GM23338 (cell line): Measurements from ENCODE around the gene GTF2E1. TPM values are rescaled to one million over a fixed set of nuclear protein-coding genes. Genes with fewer than 3 reads are reported as not detected.

Source experiments
- ATAC-seq: fragments of 200-7000 bp; cut with Tn5 transposase; 3 replicates; pipeline ENCODE4 v1.9.1; 2020
- DNase-seq: peaks from one replicate; pipeline ENCODE4 v3.0.0-alpha.2; 2015; ENCODE audit warnings: low spot score
- H2AFZ ChIP-seq: fragments of 200-600 bp; sonication (generic); 2 replicates; pipeline ENCODE4 v1.8.0; 2016; ENCODE audit warnings: antibody characterized with exemption, mild to moderate bottlenecking, moderate library complexity
- H3F3A ChIP-seq: fragments of 200-600 bp; sonication (generic); replicated peaks from 2 replicates; pipeline ENCODE4 v1.8.0; 2017; ENCODE audit warnings: antibody characterized with exemption, mixed run types, low read depth
- H3K27ac ChIP-seq: fragments of 200-600 bp; sonication (generic); 2 replicates; pipeline ENCODE4 v1.6.1; 2016; ENCODE audit warnings: low read depth
- H3K27me3 ChIP-seq: fragments of 200-600 bp; sonication (generic); 2 replicates; pipeline ENCODE4 v1.8.0; 2016; ENCODE audit warnings: mild to moderate bottlenecking, mixed run types, moderate library complexity; ENCODE audit not compliant: insufficient read depth
- H3K36me3 ChIP-seq: fragments of 200-600 bp; sonication (generic); 2 replicates; pipeline ENCODE4 v1.8.0; 2016; ENCODE audit warnings: mild to moderate bottlenecking; ENCODE audit not compliant: insufficient read depth
- H3K4me1 ChIP-seq: fragments of 200-600 bp; sonication (generic); 2 replicates; pipeline ENCODE4 v1.8.0; 2016; ENCODE audit warnings: mild to moderate bottlenecking, moderate library complexity; ENCODE audit not compliant: insufficient read depth
- H3K4me2 ChIP-seq: fragments of 200-600 bp; sonication (generic); 2 replicates; pipeline ENCODE4 v1.7.1; 2017; ENCODE audit warnings: mixed run types
- H3K4me3 ChIP-seq: fragments of 200-600 bp; sonication (generic); 2 replicates; pipeline ENCODE4 v1.6.1; 2016; ENCODE audit warnings: mixed run types
- H3K79me2 ChIP-seq: fragments of 200-600 bp; sonication (generic); replicated peaks from 2 replicates; pipeline ENCODE4 v1.8.0; 2017; ENCODE audit warnings: mild to moderate bottlenecking; ENCODE audit not compliant: insufficient read depth
- H3K9me2 ChIP-seq: fragments of 200-600 bp; sonication (generic); 2 replicates; pipeline ENCODE4 v1.8.0; 2017; ENCODE audit not compliant: insufficient read depth
- H4K20me1 ChIP-seq: fragments of 200-600 bp; sonication (generic); replicated peaks from 2 replicates; pipeline ENCODE4 v1.8.0; 2017; ENCODE audit warnings: mild to moderate bottlenecking; ENCODE audit not compliant: insufficient read depth
- H3K27ac Mint-ChIP-seq: 2 replicates; pipeline ENCODE4 v1.8.0; 2020; ENCODE audit warnings: inconsistent platforms, mild to moderate bottlenecking, moderate library complexity, mixed read lengths
- H3K27me3 Mint-ChIP-seq: 3 replicates; pipeline ENCODE4 v1.8.0; 2022; ENCODE audit warnings: low read depth, mild to moderate bottlenecking, moderate library complexity, mixed read lengths, inconsistent platforms; ENCODE audit not compliant: insufficient read depth, poor library complexity
- H3K36me3 Mint-ChIP-seq: 3 replicates; pipeline ENCODE4 v1.8.0; 2021; ENCODE audit warnings: low read depth, mild to moderate bottlenecking, inconsistent platforms, moderate library complexity, mixed read lengths
- H3K4me1 Mint-ChIP-seq: 3 replicates; pipeline ENCODE4 v1.8.0; 2020; ENCODE audit warnings: mild to moderate bottlenecking, inconsistent platforms, mixed read lengths
- H3K4me3 Mint-ChIP-seq: 3 replicates; pipeline ENCODE4 v1.8.0; 2021; ENCODE audit warnings: moderate library complexity, mild to moderate bottlenecking, inconsistent platforms, mixed read lengths
- H3K9me3 Mint-ChIP-seq: 3 replicates; pipeline ENCODE4 v1.8.0; 2020; ENCODE audit warnings: moderate library complexity, mild to moderate bottlenecking, inconsistent platforms, mixed read lengths
- CREB1 ChIP-seq: fragments of 250-450 bp; sonication (Bioruptor Pico); IDR thresholded peaks from 2 replicates; pipeline ENCODE4 v1.5.0; 2020; ENCODE audit warnings: low read depth, mild to moderate bottlenecking, moderate library complexity
- EZH2 ChIP-seq: fragments of 200-600 bp; sonication (generic); IDR thresholded peaks from one replicate; pipeline ENCODE4 v1.8.0; 2017; ENCODE audit warnings: antibody characterized with exemption, mild to moderate bottlenecking, low read depth; ENCODE audit not compliant: unreplicated experiment
- JUNB ChIP-seq: IDR thresholded peaks from one replicate; pipeline ENCODE4 v1.6.1; 2016; ENCODE audit warnings: antibody characterized with exemption; ENCODE audit not compliant: unreplicated experiment
- NANOG ChIP-seq: IDR thresholded peaks from 2 replicates; pipeline ENCODE4 v1.6.1; 2016; ENCODE audit warnings: antibody characterized with exemption, borderline replicate concordance
- POLR2AphosphoS5 ChIP-seq: IDR thresholded peaks from 2 replicates; pipeline ENCODE4 v1.6.1; 2016; ENCODE audit warnings: antibody characterized with exemption, low read depth
- STAT1 ChIP-seq: IDR thresholded peaks from one replicate; pipeline ENCODE4 v1.6.1; 2016; ENCODE audit warnings: antibody characterized with exemption; ENCODE audit not compliant: unreplicated experiment
- ZNF114 ChIP-seq: fragments of 250-450 bp; sonication (Bioruptor Pico); IDR thresholded peaks from 2 replicates; pipeline ENCODE4 v1.5.0; 2020; ENCODE audit warnings: mild to moderate bottlenecking, moderate library complexity
- ZNF331 ChIP-seq: fragments of 250-450 bp; sonication (Bioruptor Pico); IDR thresholded peaks from 2 replicates; pipeline ENCODE4 v1.5.0; 2020; ENCODE audit warnings: low read depth, mild to moderate bottlenecking, moderate library complexity
- polyA plus RNA-seq: library from polyadenylated mRNA; unstranded; fragments of >200 nt; fragmentation: Nextera tagmentation; extraction: Ambion mirVana; gene quantifications from 2 replicates; pipeline ENCODE4 v1.2.1, GENCODE V29; 2016
- total RNA-seq: library from RNA; depleted of rRNA; stranded (reverse); fragments of >200 nt; shearing (Covaris generic); gene quantifications from 2 replicates; pipeline ENCODE4 v1.2.3, GENCODE V29; 2014
- TF ChIP-seq, protein P1 (sequence below): IDR thresholded peaks from one replicate; pipeline ENCODE4 v1.6.1; 2018; ENCODE audit warnings: antibody characterized with exemption; ENCODE audit not compliant: unreplicated experiment
- TF ChIP-seq, protein P2 (sequence below): fragments of 250-450 bp; sonication (Bioruptor Pico); IDR thresholded peaks from 2 replicates; pipeline ENCODE4 v1.5.0; 2020; ENCODE audit warnings: mild to moderate bottlenecking, moderate library complexity
- TF ChIP-seq, protein P3 (sequence below): IDR thresholded peaks from 2 replicates; pipeline ENCODE4 v1.6.1; 2016; ENCODE audit warnings: antibody characterized with exemption

GTF2E1 gene
- total and polyA plus RNA-seq, 2 experiments from 2014 or later, result 24.3 to 69.0 TPM

DNA sequence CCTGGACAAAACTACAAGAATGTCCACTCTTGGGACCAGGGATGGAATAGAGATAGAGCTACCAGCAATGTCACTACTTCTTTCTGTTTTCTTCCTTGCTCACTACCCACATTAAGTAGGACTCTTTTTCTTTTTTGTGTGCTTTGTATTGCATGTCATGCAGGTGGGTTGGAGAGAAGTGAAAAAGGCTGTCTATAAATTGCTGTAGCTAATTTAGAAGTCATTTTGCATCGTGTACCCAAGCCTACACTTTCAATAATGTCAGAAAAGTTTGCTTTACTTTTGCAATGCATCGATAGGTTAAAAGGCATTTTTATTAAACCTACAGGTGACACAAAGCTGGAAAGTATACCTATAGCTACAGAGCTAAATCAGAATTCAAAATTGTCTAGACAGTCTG is 58.9 kb downstream of the GTF2E1 start (continued):
- TF ChIP-seq, protein P1, sequence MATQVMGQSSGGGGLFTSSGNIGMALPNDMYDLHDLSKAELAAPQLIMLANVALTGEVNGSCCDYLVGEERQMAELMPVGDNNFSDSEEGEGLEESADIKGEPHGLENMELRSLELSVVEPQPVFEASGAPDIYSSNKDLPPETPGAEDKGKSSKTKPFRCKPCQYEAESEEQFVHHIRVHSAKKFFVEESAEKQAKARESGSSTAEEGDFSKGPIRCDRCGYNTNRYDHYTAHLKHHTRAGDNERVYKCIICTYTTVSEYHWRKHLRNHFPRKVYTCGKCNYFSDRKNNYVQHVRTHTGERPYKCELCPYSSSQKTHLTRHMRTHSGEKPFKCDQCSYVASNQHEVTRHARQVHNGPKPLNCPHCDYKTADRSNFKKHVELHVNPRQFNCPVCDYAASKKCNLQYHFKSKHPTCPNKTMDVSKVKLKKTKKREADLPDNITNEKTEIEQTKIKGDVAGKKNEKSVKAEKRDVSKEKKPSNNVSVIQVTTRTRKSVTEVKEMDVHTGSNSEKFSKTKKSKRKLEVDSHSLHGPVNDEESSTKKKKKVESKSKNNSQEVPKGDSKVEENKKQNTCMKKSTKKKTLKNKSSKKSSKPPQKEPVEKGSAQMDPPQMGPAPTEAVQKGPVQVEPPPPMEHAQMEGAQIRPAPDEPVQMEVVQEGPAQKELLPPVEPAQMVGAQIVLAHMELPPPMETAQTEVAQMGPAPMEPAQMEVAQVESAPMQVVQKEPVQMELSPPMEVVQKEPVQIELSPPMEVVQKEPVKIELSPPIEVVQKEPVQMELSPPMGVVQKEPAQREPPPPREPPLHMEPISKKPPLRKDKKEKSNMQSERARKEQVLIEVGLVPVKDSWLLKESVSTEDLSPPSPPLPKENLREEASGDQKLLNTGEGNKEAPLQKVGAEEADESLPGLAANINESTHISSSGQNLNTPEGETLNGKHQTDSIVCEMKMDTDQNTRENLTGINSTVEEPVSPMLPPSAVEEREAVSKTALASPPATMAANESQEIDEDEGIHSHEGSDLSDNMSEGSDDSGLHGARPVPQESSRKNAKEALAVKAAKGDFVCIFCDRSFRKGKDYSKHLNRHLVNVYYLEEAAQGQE, result no peak
- TF ChIP-seq STAT1, result no peak

DNA sequence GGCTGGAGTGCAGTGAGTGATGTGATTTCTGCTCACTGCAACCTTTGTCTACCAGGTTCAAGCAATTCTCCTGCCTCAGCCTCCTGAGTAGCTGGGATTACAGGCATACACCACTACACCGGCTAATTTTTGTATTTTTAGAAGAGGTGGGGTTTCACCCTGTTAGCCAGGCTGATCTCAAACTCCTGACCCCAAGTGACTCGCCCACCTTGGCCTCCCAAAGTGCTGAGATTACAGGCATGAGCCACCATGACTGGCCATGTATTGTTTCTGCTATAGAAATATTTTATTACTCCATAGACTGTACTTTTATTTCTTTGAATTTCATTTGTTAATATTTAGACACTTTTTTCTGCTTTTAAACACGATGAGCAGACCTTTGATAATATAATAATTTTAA is 60.4 kb downstream of the GTF2E1 start:
- no peak overlapping the region for H3K27ac Mint-ChIP-seq
- TF ChIP-seq STAT1, result no peak
- TF ChIP-seq ZNF114 (CRISPR knock-in tag), result no peak
- no peak for TF ChIP-seq ZNF331
- TF ChIP-seq, protein P1, result no peak
- TF ChIP-seq JUNB, result no peak
- TF ChIP-seq EZH2, result no peak
- no peak for TF ChIP-seq POLR2AphosphoS5
- no peak for TF ChIP-seq NANOG
- TF ChIP-seq, protein P2, sequence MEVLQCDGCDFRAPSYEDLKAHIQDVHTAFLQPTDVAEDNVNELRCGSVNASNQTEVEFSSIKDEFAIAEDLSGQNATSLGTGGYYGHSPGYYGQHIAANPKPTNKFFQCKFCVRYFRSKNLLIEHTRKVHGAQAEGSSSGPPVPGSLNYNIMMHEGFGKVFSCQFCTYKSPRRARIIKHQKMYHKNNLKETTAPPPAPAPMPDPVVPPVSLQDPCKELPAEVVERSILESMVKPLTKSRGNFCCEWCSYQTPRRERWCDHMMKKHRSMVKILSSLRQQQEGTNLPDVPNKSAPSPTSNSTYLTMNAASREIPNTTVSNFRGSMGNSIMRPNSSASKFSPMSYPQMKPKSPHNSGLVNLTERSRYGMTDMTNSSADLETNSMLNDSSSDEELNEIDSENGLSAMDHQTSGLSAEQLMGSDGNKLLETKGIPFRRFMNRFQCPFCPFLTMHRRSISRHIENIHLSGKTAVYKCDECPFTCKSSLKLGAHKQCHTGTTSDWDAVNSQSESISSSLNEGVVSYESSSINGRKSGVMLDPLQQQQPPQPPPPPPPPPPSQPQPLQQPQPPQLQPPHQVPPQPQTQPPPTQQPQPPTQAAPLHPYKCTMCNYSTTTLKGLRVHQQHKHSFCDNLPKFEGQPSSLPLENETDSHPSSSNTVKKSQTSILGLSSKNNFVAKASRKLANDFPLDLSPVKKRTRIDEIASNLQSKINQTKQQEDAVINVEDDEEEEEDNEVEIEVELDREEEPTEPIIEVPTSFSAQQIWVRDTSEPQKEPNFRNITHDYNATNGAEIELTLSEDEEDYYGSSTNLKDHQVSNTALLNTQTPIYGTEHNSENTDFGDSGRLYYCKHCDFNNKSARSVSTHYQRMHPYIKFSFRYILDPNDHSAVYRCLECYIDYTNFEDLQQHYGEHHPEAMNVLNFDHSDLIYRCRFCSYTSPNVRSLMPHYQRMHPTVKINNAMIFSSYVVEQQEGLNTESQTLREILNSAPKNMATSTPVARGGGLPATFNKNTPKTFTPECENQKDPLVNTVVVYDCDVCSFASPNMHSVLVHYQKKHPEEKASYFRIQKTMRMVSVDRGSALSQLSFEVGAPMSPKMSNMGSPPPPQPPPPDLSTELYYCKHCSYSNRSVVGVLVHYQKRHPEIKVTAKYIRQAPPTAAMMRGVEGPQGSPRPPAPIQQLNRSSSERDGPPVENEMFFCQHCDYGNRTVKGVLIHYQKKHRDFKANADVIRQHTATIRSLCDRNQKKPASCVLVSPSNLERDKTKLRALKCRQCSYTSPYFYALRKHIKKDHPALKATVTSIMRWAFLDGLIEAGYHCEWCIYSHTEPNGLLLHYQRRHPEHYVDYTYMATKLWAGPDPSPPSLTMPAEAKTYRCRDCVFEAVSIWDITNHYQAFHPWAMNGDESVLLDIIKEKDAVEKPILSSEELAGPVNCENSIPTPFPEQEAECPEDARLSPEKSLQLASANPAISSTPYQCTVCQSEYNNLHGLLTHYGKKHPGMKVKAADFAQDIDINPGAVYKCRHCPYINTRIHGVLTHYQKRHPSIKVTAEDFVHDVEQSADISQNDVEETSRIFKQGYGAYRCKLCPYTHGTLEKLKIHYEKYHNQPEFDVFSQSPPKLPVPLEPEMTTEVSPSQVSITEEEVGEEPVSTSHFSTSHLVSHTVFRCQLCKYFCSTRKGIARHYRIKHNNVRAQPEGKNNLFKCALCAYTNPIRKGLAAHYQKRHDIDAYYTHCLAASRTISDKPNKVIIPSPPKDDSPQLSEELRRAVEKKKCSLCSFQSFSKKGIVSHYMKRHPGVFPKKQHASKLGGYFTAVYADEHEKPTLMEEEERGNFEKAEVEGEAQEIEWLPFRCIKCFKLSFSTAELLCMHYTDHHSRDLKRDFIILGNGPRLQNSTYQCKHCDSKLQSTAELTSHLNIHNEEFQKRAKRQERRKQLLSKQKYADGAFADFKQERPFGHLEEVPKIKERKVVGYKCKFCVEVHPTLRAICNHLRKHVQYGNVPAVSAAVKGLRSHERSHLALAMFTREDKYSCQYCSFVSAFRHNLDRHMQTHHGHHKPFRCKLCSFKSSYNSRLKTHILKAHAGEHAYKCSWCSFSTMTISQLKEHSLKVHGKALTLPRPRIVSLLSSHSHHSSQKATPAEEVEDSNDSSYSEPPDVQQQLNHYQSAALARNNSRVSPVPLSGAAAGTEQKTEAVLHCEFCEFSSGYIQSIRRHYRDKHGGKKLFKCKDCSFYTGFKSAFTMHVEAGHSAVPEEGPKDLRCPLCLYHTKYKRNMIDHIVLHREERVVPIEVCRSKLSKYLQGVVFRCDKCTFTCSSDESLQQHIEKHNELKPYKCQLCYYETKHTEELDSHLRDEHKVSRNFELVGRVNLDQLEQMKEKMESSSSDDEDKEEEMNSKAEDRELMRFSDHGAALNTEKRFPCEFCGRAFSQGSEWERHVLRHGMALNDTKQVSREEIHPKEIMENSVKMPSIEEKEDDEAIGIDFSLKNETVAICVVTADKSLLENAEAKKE (CRISPR knock-in tag), result no peak
- TF ChIP-seq, protein P3, sequence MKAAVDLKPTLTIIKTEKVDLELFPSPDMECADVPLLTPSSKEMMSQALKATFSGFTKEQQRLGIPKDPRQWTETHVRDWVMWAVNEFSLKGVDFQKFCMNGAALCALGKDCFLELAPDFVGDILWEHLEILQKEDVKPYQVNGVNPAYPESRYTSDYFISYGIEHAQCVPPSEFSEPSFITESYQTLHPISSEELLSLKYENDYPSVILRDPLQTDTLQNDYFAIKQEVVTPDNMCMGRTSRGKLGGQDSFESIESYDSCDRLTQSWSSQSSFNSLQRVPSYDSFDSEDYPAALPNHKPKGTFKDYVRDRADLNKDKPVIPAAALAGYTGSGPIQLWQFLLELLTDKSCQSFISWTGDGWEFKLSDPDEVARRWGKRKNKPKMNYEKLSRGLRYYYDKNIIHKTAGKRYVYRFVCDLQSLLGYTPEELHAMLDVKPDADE, result no peak
- TF ChIP-seq CREB1, result no peak

More for the DNA sequence above, 60.4 kb downstream of the GTF2E1 start:
- peaks cover 4% of the 10 kb centered on the region for H3K9me2 ChIP-seq
- no peak overlapping the region for H2AFZ ChIP-seq
- H3F3A ChIP-seq, result no peaks in the 10 kb centered on the region
- Mint-ChIP-seq H3K9me3 (no peaks in the 10 kb centered on the region), H3K4me1 (peaks cover 5% of the 10 kb centered on the region; the same call in 2 of the 3 replicates), H3K4me3 (no peak overlapping the region), H3K36me3 (no peaks in the 10 kb centered on the region), H3K27me3 (no peaks in the 10 kb centered on the region)
- no peak overlapping the region for H3K27ac ChIP-seq
- DNase-seq (no peak), ATAC-seq (no peak)
- no peaks in the 10 kb centered on the region for H3K36me3 ChIP-seq
- no peak overlapping the region for H3K4me3 ChIP-seq
- no peaks in the 10 kb centered on the region for H3K79me2 ChIP-seq
- H3K27me3 ChIP-seq, result no peaks in the 10 kb centered on the region
- H3K4me2 ChIP-seq, result no peak overlapping the region
- H4K20me1 ChIP-seq, result no peaks in the 10 kb centered on the region
- H3K4me1 ChIP-seq, result peaks cover 5% of the 10 kb centered on the region
